Measurements from ENCODE around the gene EN2.

DNA sequence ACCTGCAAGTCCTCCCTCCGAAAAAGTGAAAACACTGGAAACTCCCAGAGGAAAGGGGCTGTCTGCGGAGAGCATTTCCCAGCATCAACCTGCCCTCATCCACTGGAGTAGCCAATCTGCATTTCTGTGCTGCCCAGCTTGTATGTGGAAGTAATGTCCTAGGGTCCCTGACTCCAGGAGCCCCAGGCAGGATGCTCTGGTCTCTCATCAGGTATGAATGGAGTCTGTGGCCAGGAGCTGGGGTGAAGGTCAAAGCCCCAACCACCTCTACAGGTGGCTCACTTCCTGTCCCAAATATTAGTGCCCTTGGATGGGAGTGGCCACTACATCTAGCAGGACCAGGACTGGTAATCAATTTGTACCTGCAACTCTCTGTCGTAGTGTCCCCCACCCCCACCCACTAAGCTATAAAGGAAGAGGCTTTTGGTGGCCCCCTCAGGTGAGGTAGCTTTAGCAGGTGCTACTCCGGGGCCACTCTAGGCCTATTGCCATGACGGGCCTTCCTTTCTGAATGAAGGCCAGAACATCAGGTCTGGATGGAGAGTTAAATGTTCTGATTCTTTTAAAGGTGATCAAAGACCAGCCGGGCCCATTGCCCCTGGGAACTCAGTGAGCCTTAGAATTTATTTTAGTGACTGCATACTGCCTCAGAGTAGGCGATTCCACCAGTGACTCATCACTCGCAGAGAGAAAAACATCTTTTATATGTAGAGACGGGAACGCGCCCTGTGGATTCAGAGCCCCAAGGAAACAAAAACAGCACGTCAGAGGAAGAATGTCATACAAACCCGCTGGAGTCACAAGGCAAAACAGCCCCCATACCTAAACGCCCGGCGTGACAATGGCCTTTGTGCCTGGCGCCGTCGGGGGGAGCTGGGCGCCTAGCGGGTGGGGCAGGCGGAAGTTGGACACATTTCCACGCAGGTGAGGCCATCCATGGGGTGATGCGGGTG, 13.0 kb downstream of the EN2 start:
- TF ChIP-seq, protein P1, sequence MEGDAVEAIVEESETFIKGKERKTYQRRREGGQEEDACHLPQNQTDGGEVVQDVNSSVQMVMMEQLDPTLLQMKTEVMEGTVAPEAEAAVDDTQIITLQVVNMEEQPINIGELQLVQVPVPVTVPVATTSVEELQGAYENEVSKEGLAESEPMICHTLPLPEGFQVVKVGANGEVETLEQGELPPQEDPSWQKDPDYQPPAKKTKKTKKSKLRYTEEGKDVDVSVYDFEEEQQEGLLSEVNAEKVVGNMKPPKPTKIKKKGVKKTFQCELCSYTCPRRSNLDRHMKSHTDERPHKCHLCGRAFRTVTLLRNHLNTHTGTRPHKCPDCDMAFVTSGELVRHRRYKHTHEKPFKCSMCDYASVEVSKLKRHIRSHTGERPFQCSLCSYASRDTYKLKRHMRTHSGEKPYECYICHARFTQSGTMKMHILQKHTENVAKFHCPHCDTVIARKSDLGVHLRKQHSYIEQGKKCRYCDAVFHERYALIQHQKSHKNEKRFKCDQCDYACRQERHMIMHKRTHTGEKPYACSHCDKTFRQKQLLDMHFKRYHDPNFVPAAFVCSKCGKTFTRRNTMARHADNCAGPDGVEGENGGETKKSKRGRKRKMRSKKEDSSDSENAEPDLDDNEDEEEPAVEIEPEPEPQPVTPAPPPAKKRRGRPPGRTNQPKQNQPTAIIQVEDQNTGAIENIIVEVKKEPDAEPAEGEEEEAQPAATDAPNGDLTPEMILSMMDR (IDR thresholded peaks at IDR 0.05), result no peak
- TF ChIP-seq POLR2A (IDR thresholded peaks at IDR 0.05), result no peak

All from right lobe of liver (tissue), 4 donors.